Spleen (tissue), 7 donors: ENCODE data around the gene NECAB2.

ENCODE experiments used
- POLR2A ChIP-seq, 3 donors: fragments of 450-650 bp; IDR thresholded peaks; one replicate each; pipeline ENCODE4 v1.5.1; 2017; ENCODE audit warnings: antibody characterized with exemption in 3 of 3, mild to moderate bottlenecking in 1 of 3
- TF ChIP-seq, protein P1 (sequence below), 11 experiments: fragments of 200-600 bp in 7 of 11; fragments of 450-650 bp in 4 of 11; sonication (generic) in 4 of 11; IDR thresholded peaks in 8 of 11; conservative IDR thresholded peaks in 3 of 11; 1 replicate in 7 of 11; 2 replicates in 4 of 11; pipeline versions ENCODE4 v1.4.0 to v1.8.0; 2016 to 2021; ENCODE audit warnings: antibody characterized with exemption in 11 of 11, inconsistent platforms in 4 of 11, mild to moderate bottlenecking in 1 of 11
- donor health status: DM: no; HTN: no; CAD: no; lungs with moderate emphysema.
- donor health status: DM: no; HTN: no; CAD: no.
- donor health status: DM: no; HTN: no; CAD: no.

DNA sequence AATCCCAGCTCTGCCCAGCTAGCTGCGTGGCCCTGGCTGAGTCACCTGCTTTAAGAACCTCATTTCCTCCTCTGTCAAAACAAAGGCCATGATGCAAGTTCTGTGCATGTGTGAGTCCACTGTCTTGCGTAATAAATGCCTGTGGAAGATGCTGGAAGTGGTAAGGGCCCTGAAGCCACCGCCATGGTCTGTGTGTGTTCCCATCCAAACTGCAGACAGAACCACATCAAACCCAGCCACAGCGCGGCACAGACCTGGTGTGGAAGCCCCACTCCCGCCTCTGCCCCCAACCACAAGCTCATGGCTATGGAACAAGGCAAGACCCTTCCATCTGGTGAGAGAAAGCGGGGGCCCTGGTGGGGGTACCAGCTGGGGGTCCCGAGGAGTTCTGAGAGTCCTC is 26.0 kb downstream of the NECAB2 start:
- TF ChIP-seq, protein P1, sequence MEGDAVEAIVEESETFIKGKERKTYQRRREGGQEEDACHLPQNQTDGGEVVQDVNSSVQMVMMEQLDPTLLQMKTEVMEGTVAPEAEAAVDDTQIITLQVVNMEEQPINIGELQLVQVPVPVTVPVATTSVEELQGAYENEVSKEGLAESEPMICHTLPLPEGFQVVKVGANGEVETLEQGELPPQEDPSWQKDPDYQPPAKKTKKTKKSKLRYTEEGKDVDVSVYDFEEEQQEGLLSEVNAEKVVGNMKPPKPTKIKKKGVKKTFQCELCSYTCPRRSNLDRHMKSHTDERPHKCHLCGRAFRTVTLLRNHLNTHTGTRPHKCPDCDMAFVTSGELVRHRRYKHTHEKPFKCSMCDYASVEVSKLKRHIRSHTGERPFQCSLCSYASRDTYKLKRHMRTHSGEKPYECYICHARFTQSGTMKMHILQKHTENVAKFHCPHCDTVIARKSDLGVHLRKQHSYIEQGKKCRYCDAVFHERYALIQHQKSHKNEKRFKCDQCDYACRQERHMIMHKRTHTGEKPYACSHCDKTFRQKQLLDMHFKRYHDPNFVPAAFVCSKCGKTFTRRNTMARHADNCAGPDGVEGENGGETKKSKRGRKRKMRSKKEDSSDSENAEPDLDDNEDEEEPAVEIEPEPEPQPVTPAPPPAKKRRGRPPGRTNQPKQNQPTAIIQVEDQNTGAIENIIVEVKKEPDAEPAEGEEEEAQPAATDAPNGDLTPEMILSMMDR (IDR thresholded peaks at IDR 0.05 in 8 of 11, conservative IDR thresholded peaks at IDR 0.05 in 3 of 11): no peak
- TF ChIP-seq POLR2A (IDR thresholded peaks at IDR 0.05): no peak
